Thoracic aorta (tissue), 2 donors: ENCODE measurements around the gene LRP2BP. TPM values are rescaled to one million over a fixed set of nuclear protein-coding genes. Genes with fewer than 3 reads are reported as not detected.
A peak's percentile ranks its signal among the peaks of the same experiment; 100 is the strongest.

Source experiments
- ATAC-seq: fragments of 150-250 bp; one replicate; pipeline ENCODE4 v1.8.0; 2017; ENCODE audit warnings: low read depth; ENCODE audit not compliant: insufficient number of reproducible peaks, low FRiP score
- DNase-seq: peaks from one replicate; pipeline ENCODE4 v3.0.0-alpha.2; 2020; ENCODE audit warnings: low spot score
- H3K27ac ChIP-seq, 2 donors: fragments of 200-600 bp; sonication (generic); 1 replicate in 1 of 2; 2 replicates in 1 of 2; pipeline ENCODE4 v1.5.1; 2016; ENCODE audit warnings: mild to moderate bottlenecking in 2 of 2, moderate library complexity in 2 of 2
- H3K27me3 ChIP-seq: fragments of 200-600 bp; sonication (generic); replicated peaks from 2 replicates; pipeline ENCODE4 v1.6.0; 2016; ENCODE audit warnings: mild to moderate bottlenecking; ENCODE audit not compliant: insufficient read depth
- H3K36me3 ChIP-seq: fragments of 200-600 bp; sonication (generic); one replicate; pipeline ENCODE4 v1.5.1; 2016
- H3K4me1 ChIP-seq, 2 donors: fragments of 200-600 bp; sonication (generic); 1 replicate in 1 of 2; 2 replicates in 1 of 2; pipeline versions ENCODE4 v1.5.1 to v1.6.0; 2016; ENCODE audit warnings: low read depth in 2 of 2, mild to moderate bottlenecking in 1 of 2; ENCODE audit not compliant: control insufficient read depth in 1 of 2
- H3K4me3 ChIP-seq: fragments of 200-600 bp; sonication (generic); 2 replicates; pipeline ENCODE4 v1.5.1; 2016; ENCODE audit warnings: mild to moderate bottlenecking
- H3K9me3 ChIP-seq: fragments of 200-600 bp; sonication (generic); 2 replicates; pipeline ENCODE4 v1.5.1; 2016
- total RNA-seq, 2 donors: library from RNA; depleted of rRNA; stranded (reverse); fragments of >200 nt; gene quantifications; one replicate each; pipeline versions ENCODE4 v1.1.0 to v1.2.3, GENCODE V29; 2016
- TF ChIP-seq, protein P1 (sequence below): fragments of 200-600 bp; sonication (generic); IDR thresholded peaks from one replicate; pipeline ENCODE4 v1.5.1; 2019; ENCODE audit warnings: antibody characterized with exemption

Gene LRP2BP
- total RNA-seq, 2 donors from 2014 or later: 4.4 to 7.6 TPM

DNA sequence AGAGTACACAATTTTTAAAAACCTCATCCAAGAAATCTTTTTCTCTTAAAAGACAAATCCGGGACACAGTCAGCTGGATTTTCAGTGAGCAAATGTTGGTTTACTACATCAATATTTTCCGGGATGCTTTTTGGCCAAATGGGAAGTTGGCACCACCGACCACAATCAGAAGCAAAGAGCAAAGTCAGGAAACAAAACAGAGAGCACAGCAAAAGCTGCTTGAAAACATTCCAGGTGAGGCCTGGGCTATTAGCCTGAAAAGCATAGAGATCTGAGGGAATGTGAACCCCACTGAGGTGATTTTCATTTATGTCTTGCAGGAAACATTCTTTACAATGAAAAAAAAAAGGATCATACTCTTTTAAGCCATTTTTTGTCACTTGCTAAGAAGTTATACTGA lies 33.9 kb downstream of the LRP2BP start:
- Histone ChIP-seq H3K27me3 (no peaks in the 10 kb centered on the region), H3K27ac (peak overlapping the region; percentile 11 to 73), H3K36me3 (no peaks in the 10 kb centered on the region), H3K9me3 (no peaks in the 10 kb centered on the region), H3K4me1 (peaks cover 41 to 70% of the 10 kb centered on the region in 2 donors), H3K4me3 (no peak overlapping the region)
- DNase-seq (no peak), ATAC-seq (no peak)
- TF ChIP-seq, protein P1, sequence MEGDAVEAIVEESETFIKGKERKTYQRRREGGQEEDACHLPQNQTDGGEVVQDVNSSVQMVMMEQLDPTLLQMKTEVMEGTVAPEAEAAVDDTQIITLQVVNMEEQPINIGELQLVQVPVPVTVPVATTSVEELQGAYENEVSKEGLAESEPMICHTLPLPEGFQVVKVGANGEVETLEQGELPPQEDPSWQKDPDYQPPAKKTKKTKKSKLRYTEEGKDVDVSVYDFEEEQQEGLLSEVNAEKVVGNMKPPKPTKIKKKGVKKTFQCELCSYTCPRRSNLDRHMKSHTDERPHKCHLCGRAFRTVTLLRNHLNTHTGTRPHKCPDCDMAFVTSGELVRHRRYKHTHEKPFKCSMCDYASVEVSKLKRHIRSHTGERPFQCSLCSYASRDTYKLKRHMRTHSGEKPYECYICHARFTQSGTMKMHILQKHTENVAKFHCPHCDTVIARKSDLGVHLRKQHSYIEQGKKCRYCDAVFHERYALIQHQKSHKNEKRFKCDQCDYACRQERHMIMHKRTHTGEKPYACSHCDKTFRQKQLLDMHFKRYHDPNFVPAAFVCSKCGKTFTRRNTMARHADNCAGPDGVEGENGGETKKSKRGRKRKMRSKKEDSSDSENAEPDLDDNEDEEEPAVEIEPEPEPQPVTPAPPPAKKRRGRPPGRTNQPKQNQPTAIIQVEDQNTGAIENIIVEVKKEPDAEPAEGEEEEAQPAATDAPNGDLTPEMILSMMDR: no peak

DNA sequence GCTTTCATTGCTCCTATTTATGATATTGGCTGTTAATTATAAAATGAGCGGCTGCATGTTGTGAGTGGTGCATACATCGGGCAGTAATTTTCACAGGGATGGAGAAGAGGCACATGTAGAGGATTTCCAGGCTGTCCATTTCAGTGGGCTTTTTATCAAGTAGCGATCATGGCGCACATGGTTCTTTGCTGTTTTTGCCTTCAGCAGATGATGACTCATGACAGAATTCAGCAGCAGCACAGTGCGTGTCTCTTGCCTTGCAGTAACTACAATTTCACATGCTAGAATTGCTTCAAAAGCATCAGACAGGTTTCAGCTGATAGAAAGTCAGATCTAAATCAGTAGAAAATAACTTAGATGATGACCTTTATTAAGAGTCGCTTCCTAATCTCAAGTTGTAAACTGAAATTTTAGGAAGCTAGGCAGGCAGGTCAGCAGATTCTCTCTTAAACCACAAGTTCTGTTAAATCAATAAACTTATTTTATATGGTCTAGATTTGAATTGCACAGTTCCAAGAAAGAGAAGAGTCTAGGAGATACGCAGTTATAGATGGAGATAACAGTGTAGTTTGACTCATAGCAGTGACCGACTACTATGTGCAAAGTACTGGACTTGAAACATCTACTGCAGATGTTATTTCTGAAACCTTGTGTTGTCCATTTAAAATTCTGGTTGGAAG lies 35.8 kb downstream of the LRP2BP start:
- peak overlapping the region; percentile 90 to 93 for H3K27ac ChIP-seq
- no peak for ATAC-seq
- no peak overlapping the region for H3K4me3 ChIP-seq
- no peaks in the 10 kb centered on the region for H3K27me3 ChIP-seq
- no peaks in the 10 kb centered on the region for H3K36me3 ChIP-seq
- H3K9me3 ChIP-seq: no peaks in the 10 kb centered on the region
- TF ChIP-seq, protein P1: no peak
- peaks cover 41 to 72% of the 10 kb centered on the region in 2 donors for H3K4me1 ChIP-seq
- DNase-seq: no peak

DNA sequence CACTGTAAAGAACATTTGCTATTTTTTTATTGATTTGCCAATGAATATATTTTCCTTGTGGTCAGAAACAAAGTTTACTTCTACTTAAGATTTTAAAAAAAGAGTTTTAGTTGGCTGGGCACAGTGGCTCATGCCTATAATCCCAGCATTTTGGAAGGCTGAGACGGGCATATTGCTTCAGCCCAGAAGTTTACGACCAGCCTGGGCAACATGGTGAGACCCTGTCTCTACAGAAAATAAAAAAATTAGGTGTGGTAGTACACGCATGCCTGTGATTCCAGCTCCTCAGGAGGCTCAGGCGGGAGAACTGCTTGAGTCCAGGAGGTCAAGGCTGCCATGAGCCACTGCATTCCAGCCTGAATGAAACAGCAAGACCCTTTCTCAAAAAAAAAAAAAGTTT lies 36.8 kb downstream of the LRP2BP start:
- Histone ChIP-seq H3K4me1 (peaks cover 40 to 65% of the 10 kb centered on the region in 2 donors), H3K27ac (peak overlapping the region; percentile 90 to 93), H3K27me3 (no peaks in the 10 kb centered on the region), H3K36me3 (no peaks in the 10 kb centered on the region), H3K9me3 (no peaks in the 10 kb centered on the region), H3K4me3 (peak overlapping the region; percentile 6)
- no peak for ATAC-seq
- TF ChIP-seq, protein P1: no peak
- no peak for DNase-seq

- peak; percentile 76 for ATAC-seq
- DNase-seq: no peak
- TF ChIP-seq, protein P1: no peak
- H3K9me3 ChIP-seq: no peaks in the 10 kb centered on the region
- H3K4me1 ChIP-seq: peaks cover 36 to 62% of the 10 kb centered on the region in 2 donors
- no peaks in the 10 kb centered on the region for H3K27me3 ChIP-seq
- peaks cover 2% of the 10 kb centered on the region for H3K36me3 ChIP-seq
- H3K4me3 ChIP-seq: no peak overlapping the region
- H3K27ac ChIP-seq: peak overlapping the region; percentile 90 to 93
These were observed 37.2 kb downstream of the LRP2BP start for GRCh38 chr4:185358514-185358913.

GRCh38 chr4:185357733-185358440 lies 37.8 kb downstream of the LRP2BP start:
- no peaks in the 10 kb centered on the region for H3K27me3 ChIP-seq
- H3K4me1 ChIP-seq: peaks cover 33 to 56% of the 10 kb centered on the region in 2 donors
- no peak for DNase-seq
- no peaks in the 10 kb centered on the region for H3K9me3 ChIP-seq
- no peak for ATAC-seq
- peak overlapping the region; percentile 90 to 93 for H3K27ac ChIP-seq
- H3K4me3 ChIP-seq: no peak overlapping the region
- TF ChIP-seq, protein P1: no peak
- H3K36me3 ChIP-seq: peaks cover 5% of the 10 kb centered on the region
